ENCODE data around the gene ZNF697.
A peak's percentile ranks its signal among the peaks of the same experiment; 100 is the strongest.

Gene ZNF697

DNA sequence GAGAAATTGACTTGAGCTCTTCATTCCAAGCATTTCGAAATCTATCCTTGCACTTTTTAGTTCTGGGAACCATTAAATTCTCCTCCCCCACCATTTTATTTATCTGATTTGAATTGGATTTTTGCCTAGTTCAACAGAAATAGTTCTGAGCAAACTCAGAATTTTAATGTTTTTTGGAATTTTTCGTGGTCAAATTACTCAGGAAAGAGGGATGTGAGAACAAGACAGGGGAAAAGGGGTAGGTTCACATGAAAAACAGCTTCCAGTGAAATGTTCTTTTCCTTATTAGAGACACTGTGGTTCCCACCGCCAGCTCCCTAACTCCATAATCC, 5.7 kb upstream of the ZNF697 start:
- TF ChIP-seq, protein P1, sequence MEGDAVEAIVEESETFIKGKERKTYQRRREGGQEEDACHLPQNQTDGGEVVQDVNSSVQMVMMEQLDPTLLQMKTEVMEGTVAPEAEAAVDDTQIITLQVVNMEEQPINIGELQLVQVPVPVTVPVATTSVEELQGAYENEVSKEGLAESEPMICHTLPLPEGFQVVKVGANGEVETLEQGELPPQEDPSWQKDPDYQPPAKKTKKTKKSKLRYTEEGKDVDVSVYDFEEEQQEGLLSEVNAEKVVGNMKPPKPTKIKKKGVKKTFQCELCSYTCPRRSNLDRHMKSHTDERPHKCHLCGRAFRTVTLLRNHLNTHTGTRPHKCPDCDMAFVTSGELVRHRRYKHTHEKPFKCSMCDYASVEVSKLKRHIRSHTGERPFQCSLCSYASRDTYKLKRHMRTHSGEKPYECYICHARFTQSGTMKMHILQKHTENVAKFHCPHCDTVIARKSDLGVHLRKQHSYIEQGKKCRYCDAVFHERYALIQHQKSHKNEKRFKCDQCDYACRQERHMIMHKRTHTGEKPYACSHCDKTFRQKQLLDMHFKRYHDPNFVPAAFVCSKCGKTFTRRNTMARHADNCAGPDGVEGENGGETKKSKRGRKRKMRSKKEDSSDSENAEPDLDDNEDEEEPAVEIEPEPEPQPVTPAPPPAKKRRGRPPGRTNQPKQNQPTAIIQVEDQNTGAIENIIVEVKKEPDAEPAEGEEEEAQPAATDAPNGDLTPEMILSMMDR (conservative IDR thresholded peaks at IDR 0.05; ENCODE audit: control insufficient read depth, insufficient read depth, low read depth, low read length) = no peak
- peak; percentile 57 for DNase-seq (ENCODE audit: low read depth)
- no peak overlapping the region for H3K4me3 ChIP-seq (ENCODE audit: control insufficient read depth, low read depth, low read length)

DNA sequence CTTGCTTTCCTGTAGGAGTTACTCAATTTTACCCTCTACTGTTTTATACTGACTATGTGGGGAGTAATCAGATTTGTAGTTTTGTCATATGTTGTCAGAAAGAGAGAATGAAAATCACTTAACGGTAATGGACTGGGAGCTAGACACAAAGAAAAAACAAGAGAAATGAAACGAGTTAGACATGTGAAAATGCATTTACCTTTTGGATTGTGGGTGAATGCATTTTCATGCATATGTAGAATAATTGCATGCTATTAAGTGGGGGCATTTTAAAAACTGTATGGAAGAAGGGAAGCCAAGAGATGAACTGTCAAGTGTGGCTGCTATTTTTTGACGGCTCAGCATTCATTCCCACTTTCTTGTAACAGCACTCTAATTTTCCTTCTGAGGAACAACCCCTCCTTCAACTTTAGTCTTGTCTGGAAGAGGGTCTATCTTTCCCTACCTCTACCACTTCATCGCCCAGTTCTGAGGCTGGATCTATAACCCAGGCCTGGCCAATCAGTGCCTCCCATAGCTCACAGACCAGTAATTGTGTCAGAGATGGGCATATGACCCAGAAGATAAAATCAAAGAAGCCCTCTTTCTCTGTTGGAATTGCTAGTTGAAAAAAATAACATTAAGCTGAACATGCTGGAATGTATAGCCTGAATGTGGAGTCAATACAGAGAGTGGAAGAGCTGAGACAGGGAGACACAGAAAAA, 5.2 kb upstream of the ZNF697 start:
- TF ChIP-seq, protein P1 (conservative IDR thresholded peaks at IDR 0.05; ENCODE audit: control insufficient read depth, insufficient read depth, low read depth, low read length) = no peak
- DNase-seq (ENCODE audit: low read depth) = no peak
- no peak overlapping the region for H3K4me3 ChIP-seq (ENCODE audit: control insufficient read depth, low read depth, low read length)

DNA sequence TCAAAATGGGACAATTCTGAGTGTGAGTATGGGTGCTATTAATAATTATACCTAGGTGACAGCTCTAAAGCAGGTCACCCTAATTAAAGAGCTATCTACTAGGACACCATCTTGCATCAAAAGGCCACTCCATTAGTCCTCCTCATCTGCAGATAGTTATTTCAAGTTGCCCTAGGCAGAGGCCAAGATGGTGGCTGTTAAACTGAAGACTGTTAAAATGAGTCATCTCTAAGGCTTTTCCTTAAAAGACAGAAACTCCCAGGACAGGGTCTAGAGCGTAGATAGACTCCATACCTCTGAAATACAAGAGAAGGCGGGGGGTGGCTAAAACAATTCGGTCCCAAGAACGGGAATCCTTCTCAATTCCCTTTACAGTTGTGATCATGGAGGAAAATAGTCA, 4.5 kb upstream of the ZNF697 start:
- TF ChIP-seq, protein P1 (conservative IDR thresholded peaks at IDR 0.05; ENCODE audit: control insufficient read depth, insufficient read depth, low read depth, low read length) = no peak
- no peak overlapping the region for H3K4me3 ChIP-seq (ENCODE audit: control insufficient read depth, low read depth, low read length)
- DNase-seq (ENCODE audit: low read depth) = no peak

DNA sequence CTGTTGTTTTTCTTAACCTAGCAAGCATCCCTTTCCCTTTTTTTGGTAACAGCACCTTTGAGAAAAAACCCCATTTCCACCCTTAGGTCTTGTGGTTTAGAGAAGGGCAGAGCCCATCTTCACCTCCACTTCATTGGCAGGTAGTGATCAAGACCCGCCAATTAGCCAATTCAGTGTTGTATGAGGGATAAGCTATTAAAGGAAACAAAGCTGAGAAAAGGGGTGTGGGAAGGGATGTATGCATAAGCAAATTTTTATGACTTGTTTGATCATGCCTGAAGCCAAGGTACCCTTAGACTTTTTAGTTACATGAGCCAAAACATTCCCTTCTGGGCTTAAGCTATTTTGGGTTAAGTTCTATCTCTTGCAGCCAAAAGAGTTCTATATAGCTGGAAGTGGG, 3.6 kb upstream of the ZNF697 start:
- DNase-seq (ENCODE audit: low read depth) = no peak
- TF ChIP-seq, protein P1 (conservative IDR thresholded peaks at IDR 0.05; ENCODE audit: control insufficient read depth, insufficient read depth, low read depth, low read length) = no peak
- H3K4me3 ChIP-seq (ENCODE audit: control insufficient read depth, low read depth, low read length) = no peak overlapping the region

DNA sequence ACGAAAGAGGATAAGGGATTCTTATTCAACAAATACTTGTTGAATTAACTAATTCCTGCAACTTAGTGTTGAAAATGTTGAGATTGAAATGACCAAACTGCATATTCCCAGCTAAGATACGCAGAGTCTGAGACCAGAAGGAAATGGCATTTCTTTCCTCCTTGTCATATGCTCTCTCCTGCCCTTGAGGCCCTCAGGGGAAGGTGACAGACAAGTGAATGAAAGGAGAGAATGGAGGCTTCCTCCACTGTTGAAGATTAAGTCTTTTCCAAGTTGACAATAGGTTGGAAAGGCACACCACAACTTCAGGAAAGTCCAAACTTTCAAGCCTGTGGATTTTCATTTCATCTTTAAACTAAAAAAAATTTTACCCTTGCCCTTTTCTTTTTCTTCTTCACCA, 3.1 kb upstream of the ZNF697 start:
- TF ChIP-seq, protein P1 (conservative IDR thresholded peaks at IDR 0.05; ENCODE audit: control insufficient read depth, insufficient read depth, low read depth, low read length) = no peak
- DNase-seq (ENCODE audit: low read depth) = no peak
- H3K4me3 ChIP-seq (ENCODE audit: control insufficient read depth, low read depth, low read length) = no peak overlapping the region

DNA sequence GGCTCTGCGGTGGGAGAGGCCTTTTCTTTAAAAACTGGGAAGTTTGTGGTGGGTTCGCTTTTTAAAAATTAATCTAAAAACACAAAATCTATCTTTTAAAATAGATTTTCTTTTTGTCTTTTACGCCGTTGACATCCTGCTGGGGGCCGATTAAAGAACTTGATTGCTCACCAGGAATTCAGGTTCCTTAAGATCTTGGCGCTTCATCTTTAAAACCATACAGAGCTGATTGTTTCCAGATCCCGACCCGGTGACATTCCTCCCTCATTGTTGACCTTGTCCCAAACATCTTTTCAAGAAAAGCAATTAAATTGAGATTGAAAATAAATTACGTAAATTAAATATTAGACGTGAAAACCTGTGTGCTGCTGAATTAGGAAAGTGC, 546 bp upstream of the ZNF697 start:
- no peak for DNase-seq (ENCODE audit: low read depth)
- TF ChIP-seq, protein P1 (conservative IDR thresholded peaks at IDR 0.05; ENCODE audit: control insufficient read depth, insufficient read depth, low read depth, low read length) = no peak
- peak overlapping the region; percentile 54 for H3K4me3 ChIP-seq (ENCODE audit: control insufficient read depth, low read depth, low read length)
